ENCODE data around the gene UGDH. TPM values are rescaled to one million over a fixed set of nuclear protein-coding genes. Genes with fewer than 3 reads are reported as not detected.
"Not testable (repeated sequence)": the region's sequence is repeated elsewhere in the genome, so short reads cannot be mapped to it uniquely, and the experiment has no call there.

UGDH gene
- total RNA-seq, 1 donor from 2014 or later, result 16.6 TPM

DNA sequence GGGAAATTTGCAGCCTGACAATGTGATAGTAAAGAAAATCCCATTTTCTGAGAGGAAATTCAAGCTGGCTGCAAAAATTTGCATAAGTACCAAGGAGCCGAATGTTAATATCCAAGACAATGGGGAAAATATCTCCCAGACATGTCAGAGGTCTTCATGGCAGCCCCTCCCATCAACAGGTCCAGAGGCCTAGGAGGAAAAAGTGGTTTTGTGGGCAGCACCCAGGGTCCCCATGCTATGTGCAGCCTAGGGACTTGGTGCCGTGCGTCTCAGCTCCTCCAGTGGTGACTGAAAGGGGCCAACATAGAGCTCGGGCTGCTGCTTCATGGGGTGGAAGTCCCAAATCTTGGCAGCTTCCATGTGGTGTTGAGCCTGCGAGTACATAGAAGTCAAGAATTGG lies 6.3 kb upstream of the UGDH start:
- no peak for DNase-seq (ENCODE audit: missing footprints)
- ATAC-seq, result no peak
- intact Hi-C loops (cut with DNase I), result no loop called here

DNA sequence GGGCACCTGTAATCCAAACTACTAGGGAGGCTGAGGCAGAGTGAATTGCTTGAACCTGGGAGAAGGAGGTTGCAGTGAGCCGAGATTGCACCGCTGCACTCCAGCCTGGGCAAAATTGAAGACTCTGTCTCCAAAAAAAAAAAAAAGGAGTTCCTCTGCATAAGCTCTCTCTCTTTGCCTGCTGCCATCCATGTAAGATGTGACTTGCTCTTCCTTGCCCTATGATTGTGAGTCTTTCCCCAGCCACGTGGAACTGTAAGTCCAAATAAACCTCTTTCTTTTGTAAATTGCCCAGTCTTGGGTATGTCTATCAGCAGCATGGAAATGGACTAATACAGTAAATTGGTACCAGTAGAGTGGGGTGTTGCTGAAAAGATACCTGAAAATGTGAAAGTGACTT lies 5.0 kb upstream of the UGDH start:
- intact Hi-C loops (cut with DNase I); ATAC-seq; DNase-seq (ENCODE audit: missing footprints): not testable (repeated sequence)

GRCh38 chr4:39530682-39531081 lies 3.4 kb upstream of the UGDH start:
- no peak for DNase-seq (ENCODE audit: missing footprints)
- intact Hi-C loops (cut with DNase I), result no loop called here
- no peak for ATAC-seq

DNA sequence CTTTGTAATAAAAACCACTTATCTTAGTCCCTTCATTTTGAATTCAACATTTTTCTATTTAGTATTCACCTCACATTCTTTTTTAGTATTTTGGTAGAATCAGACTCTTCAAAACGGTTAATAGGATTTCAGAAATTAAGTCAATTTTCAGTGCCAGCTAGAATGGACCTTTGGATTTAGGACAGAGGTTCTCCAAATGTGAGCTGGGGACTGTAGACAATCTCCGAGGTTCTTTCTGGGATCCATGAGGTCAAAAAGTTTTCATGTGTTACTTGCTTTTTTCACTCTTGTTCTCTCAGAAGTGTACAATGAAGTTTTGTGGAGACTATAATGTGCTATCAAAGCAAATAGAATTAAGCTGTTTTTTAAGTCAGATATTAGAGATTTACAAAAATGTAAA lies 2.3 kb upstream of the UGDH start:
- DNase-seq (ENCODE audit: missing footprints), result no peak
- intact Hi-C loops (cut with DNase I), result loop anchor here (5.0 kb wide), 2 partner anchors 72 to 168 kb away; partner anchors contain the start of genes LIAS, RPL9 and UBE2K
- ATAC-seq, result no peak

- DNase-seq (ENCODE audit: missing footprints), result no peak
- intact Hi-C loops (cut with DNase I), result loop anchor here (5.0 kb wide), 2 partner anchors 71 to 169 kb away; partner anchors contain the start of genes LIAS, RPL9 and UBE2K
- peak; percentile 54 for ATAC-seq
Observed at GRCh38 chr4:39528061-39528465, 824 bp upstream of the UGDH start.

DNA sequence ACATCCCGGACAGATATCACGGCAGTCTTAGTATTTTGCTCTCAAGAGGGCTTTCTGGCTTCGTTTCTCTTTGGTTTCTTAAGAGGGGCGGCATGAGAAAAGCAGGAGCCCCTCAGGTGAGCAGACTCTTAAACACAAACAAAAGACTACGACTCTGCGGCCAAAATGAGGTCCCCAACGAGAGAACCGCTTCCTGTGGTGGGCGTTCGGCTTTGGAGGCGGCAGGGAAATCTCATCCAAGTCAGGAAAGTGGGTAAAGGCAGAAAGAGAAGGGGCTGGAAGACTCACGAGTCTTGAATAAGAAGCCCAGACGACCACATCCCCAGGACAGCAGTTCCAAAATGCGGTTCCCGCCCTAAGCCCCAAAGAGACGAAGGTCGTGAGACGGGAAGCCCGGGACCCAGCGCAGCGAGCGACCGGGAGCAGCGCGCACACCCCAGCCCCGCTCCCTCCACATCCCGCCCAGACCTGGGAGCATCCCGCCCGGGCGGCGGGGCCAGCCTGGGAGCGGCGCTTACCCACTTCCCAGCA lies 409 bp downstream of the UGDH start:
- ATAC-seq (no peak), DNase-seq (ENCODE audit: missing footprints) (no peak)
- intact Hi-C loops (cut with DNase I), result loop anchor here (1.0 to 5.0 kb wide), 4 partner anchors 70 to 450 kb away; partner anchors contain the start of genes LIAS, PDS5A, RPL9 and SMIM14

GRCh38 chr4:39525822-39526690 lies 1.2 kb downstream of the UGDH start:
- intact Hi-C loops (cut with DNase I), result loop anchor here (5.0 kb wide), 2 partner anchors 69 to 171 kb away; partner anchors contain the start of genes LIAS, RPL9 and UBE2K

GRCh38 chr4:39524161-39524957 lies 2.9 kb downstream of the UGDH start:
- intact Hi-C loops (cut with DNase I), result no loop called here
- ATAC-seq, result no peak

More at GRCh38 chr4:39525822-39526690, 1.2 kb downstream of the UGDH start:
- ATAC-seq (no peak), DNase-seq (ENCODE audit: missing footprints) (no peak)

GRCh38 chr4:39522068-39522467 lies 5.2 kb downstream of the UGDH start:
- DNase-seq (ENCODE audit: missing footprints), result no peak
- no peak for ATAC-seq
- intact Hi-C loops (cut with DNase I), result no loop called here

More at GRCh38 chr4:39524161-39524957, 2.9 kb downstream of the UGDH start:
- DNase-seq (ENCODE audit: missing footprints), result no peak

GRCh38 chr4:39521253-39521919 lies 5.9 kb downstream of the UGDH start:
- DNase-seq (ENCODE audit: missing footprints), result no peak
- intact Hi-C loops (cut with DNase I), result no loop called here
- ATAC-seq, result no peak

DNA sequence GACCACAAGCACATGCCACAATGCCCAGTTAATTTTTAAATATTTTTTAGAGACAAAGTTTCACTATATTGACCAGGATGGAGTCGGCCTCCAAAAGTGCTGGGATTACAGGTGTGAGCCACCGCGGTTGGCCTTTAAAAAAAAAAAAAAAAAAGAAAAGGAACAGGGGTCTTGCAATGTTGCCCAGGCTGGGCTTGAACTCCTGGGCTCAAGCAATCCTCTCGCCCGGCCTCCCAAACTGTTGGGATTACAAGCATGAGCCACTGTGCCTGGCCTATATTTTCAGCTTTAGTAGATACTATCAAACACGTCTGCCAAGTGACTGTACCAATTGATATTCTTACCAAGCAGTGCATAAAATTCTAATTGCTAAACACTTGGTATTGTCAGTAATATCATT lies 8.8 kb downstream of the UGDH start:
- no peak for ATAC-seq
- intact Hi-C loops (cut with DNase I), result no loop called here

DNA sequence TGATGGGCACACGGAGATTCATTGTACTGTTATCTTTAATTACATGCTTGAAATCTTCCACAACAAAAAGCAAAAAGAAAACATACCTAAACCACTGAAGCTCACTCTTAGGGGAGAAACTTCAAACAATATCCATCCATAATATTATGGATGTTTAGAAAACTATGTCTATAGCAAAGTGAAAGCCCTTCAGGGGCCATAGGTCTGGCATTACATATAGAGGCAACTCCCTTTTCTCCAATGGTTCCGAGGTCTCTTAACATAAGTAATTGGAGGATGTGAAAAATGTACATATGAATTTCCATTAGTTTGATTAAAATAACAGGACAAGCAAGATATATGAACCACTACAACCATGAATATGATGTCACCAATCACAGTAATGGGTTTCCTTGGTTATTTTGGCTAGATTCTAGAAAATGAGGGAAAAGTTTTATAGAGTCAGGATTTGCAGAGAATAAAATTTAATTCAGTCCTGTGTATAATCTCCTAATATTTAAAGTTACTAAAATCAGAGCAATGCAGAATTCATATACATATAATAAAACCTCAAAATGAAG lies 10.8 kb downstream of the UGDH start:
- intact Hi-C loops (cut with DNase I), result no loop called here
- ATAC-seq, result no peak
- DNase-seq (ENCODE audit: missing footprints), result no peak

More for the DNA sequence above, 8.8 kb downstream of the UGDH start:
- no peak for DNase-seq (ENCODE audit: missing footprints)

GRCh38 chr4:39515669-39516401 lies 11.4 kb downstream of the UGDH start:
- intact Hi-C loops (cut with DNase I); ATAC-seq; DNase-seq (ENCODE audit: missing footprints): not testable (repeated sequence)

- DNase-seq (ENCODE audit: missing footprints) (no peak), ATAC-seq (no peak)
- intact Hi-C loops (cut with DNase I), result no loop called here
Observed at GRCh38 chr4:39514888-39515401, 12.3 kb downstream of the UGDH start.

DNA sequence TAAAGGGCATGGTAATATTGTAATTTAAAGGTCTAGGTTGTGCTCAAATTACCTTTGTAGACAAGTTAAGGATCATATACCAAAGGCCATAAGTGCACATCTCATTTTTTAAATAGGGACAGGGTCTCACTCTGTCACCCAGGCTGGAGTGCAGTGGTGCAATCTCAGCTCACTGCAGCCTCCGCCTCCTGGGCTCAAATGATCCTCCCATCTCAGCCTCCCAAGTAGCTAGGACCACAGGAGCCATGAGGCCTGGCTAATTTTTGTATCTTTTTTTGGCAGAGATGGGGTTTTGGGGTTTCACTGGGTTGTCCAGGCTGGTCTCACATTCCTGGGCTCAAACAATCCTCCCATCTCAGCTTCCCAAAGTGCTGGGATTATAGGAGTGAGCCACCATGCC lies 13.0 kb downstream of the UGDH start:
- ATAC-seq; DNase-seq (ENCODE audit: missing footprints); intact Hi-C loops (cut with DNase I): not testable (repeated sequence)

DNA sequence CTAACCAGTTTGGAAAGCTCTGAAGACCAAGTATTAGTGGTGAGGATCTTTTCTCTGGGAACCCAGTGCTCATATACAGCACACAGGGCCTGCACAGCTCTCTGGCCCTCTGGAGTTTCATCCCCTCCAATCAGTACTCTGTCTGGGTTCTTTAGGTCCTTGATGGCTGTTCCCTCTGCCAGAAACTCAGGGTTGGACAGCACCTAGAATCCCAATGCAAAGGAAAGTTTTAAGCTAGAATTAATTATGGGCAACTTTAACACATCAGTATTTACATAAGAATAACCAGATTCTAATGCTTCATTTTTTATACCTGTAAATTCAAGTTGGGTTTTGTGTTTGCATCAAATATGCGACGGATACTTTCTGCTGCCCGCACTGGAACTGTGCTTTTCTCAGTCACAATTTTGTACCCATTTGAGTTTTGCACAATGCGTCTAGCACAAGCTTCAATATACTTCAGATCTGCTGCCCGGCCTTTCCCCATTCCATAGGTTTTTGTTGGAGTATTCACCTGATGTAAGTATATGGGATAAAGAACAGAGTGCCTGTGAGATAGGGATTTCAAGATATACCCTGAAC lies 16.8 kb downstream of the UGDH start:
- intact Hi-C loops (cut with DNase I), result no loop called here
- ATAC-seq (no peak), DNase-seq (ENCODE audit: missing footprints) (no peak)

- DNase-seq (ENCODE audit: missing footprints) (no peak), ATAC-seq (no peak)
- intact Hi-C loops (cut with DNase I), result no loop called here
Observed at GRCh38 chr4:39505581-39505980, 21.7 kb downstream of the UGDH start.

Data from Right ventricle myocardium inferior (tissue), 1 donor.